Adrenal gland (tissue), 5 donors: Measurements from ENCODE around the gene PUSL1.

Source experiments
- POLR2A ChIP-seq, 2 donors: fragments of 450-650 bp; IDR thresholded peaks; one replicate each; pipeline ENCODE4 v1.6.1; 2017; ENCODE audit warnings: antibody characterized with exemption in 2 of 2, mild to moderate bottlenecking in 2 of 2, moderate library complexity in 1 of 2
- TF ChIP-seq, protein P1 (sequence below), 6 experiments: fragments of 450-650 bp in 4 of 6; fragments of 200-600 bp in 2 of 6; sonication (generic) in 1 of 6; IDR thresholded peaks; 1 replicate in 5 of 6; 2 replicates in 1 of 6; pipeline versions ENCODE4 v1.5.1 to v1.8.0; 2016 to 2021; ENCODE audit warnings: antibody characterized with exemption in 6 of 6, mild to moderate bottlenecking in 2 of 6, moderate library complexity in 1 of 6
- donor health status: DM: no; HTN: no; CAD: no.

DNA sequence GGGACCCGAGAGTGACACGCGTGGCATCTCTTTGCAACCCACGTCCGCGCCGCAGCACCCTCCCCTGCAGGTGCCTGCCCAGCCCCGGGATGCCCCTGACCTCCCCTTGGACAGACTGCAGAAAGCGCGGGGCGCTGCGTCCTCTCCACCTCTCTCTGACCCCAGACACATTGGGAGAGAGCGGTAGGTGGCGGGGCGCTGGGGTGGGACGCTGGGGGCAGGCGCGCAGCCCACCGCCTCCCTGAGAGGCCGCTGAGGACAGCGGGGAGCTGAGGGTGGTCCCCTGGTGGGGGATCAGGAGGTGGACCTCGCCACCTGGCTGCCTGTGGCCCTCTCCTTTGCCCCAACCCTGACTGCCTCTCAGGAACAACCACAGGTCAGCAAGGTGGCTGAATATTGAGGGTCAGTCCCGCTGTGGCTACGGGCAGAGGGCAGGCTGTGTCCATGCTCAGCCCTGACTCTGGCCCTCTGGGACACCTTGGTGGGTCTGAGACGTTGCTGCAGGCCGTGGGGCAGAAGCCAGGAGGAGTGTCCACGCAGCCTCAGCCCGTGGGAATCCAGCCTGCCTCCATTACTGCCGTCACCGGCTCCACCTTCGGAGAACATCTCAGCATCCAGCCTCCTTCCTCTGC is 34.0 kb upstream of the PUSL1 start:
- TF ChIP-seq, protein P1, sequence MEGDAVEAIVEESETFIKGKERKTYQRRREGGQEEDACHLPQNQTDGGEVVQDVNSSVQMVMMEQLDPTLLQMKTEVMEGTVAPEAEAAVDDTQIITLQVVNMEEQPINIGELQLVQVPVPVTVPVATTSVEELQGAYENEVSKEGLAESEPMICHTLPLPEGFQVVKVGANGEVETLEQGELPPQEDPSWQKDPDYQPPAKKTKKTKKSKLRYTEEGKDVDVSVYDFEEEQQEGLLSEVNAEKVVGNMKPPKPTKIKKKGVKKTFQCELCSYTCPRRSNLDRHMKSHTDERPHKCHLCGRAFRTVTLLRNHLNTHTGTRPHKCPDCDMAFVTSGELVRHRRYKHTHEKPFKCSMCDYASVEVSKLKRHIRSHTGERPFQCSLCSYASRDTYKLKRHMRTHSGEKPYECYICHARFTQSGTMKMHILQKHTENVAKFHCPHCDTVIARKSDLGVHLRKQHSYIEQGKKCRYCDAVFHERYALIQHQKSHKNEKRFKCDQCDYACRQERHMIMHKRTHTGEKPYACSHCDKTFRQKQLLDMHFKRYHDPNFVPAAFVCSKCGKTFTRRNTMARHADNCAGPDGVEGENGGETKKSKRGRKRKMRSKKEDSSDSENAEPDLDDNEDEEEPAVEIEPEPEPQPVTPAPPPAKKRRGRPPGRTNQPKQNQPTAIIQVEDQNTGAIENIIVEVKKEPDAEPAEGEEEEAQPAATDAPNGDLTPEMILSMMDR (IDR thresholded peaks at IDR 0.05), result no peak
- no peak for TF ChIP-seq POLR2A (IDR thresholded peaks at IDR 0.05)
